IMR-90 (cell line): ENCODE measurements around the gene ELMOD3. TPM values are rescaled to one million over a fixed set of nuclear protein-coding genes. Genes with fewer than 3 reads are reported as not detected.
A peak's percentile ranks its signal among the peaks of the same experiment; 100 is the strongest.
"Not testable (repeated sequence)": the region's sequence is repeated elsewhere in the genome, so short reads cannot be mapped to it uniquely, and the experiment has no call there.

ENCODE experiments used
- ATAC-seq: fragments of 200-7000 bp; cut with Tn5 transposase; 2 replicates; pipeline ENCODE4 v1.9.1; 2020; ENCODE audit warnings: low read depth, mild to moderate bottlenecking, moderate library complexity
- BruUV-seq: library from RNA; stranded (reverse); fragments of 400-500 nt; replicated peaks from 2 replicates; lab custom pipeline; 2021; lab: Mats Ljungman, UMichigan
- CTCF ChIA-PET: fragments of 300-600 bp; formaldehyde crosslinking; extraction: SDS; loops from one replicate; lab custom pipeline; 2021; ENCODE audit warnings: antibody characterized with exemption; lab: Yijun Ruan, JAX
- POLR2A ChIA-PET: fragments of 300-600 bp; sonication (Branson Sonifier 250); formaldehyde crosslinking; loops from one replicate; lab custom pipeline; 2022; ENCODE audit warnings: antibody characterized with exemption; ENCODE audit not compliant: unreplicated experiment; lab: Charles Lee
- DNase-seq: peaks from one replicate; pipeline ENCODE4 v3.0.0; 2013
- H2AFZ ChIP-seq: replicated peaks from 2 replicates; pipeline ENCODE3; 2013; ENCODE audit warnings: low read length, mild to moderate bottlenecking; ENCODE audit not compliant: poor library complexity
- H2AK5ac ChIP-seq: 2 replicates; pipeline ENCODE4 v1.6.1; 2013; ENCODE audit warnings: low read depth, low read length, inconsistent platforms
- H2AK9ac ChIP-seq: replicated peaks from 2 replicates; pipeline ENCODE3; 2013; ENCODE audit warnings: mild to moderate bottlenecking, low read depth, low read length, moderate library complexity; ENCODE audit not compliant: poor library complexity
- H2BK120ac ChIP-seq: 2 replicates; pipeline ENCODE4 v1.6.1; 2013; ENCODE audit warnings: low read depth, low read length, inconsistent platforms
- H2BK15ac ChIP-seq: 3 replicates; pipeline ENCODE4 v1.6.1; 2013; ENCODE audit warnings: low read depth, low read length, inconsistent platforms
- H2BK20ac ChIP-seq: 2 replicates; pipeline ENCODE4 v1.6.1; 2013; ENCODE audit warnings: low read depth, mild to moderate bottlenecking, inconsistent platforms, low read length, moderate library complexity
- H2BK5ac ChIP-seq: 2 replicates; pipeline ENCODE4 v1.6.1; 2013; ENCODE audit warnings: mild to moderate bottlenecking, low read depth, low read length, inconsistent platforms; ENCODE audit not compliant: poor library complexity, severe bottlenecking
- H3K14ac ChIP-seq: replicated peaks from 2 replicates; pipeline ENCODE4 v1.6.1; 2013; ENCODE audit warnings: low read depth, low read length, inconsistent platforms
- H3K18ac ChIP-seq: 2 replicates; pipeline ENCODE4 v1.6.1; 2013; ENCODE audit warnings: low read depth, low read length, control low read depth
- H3K23ac ChIP-seq: 2 replicates; pipeline ENCODE4 v1.6.1; 2013; ENCODE audit warnings: low read depth, low read length, inconsistent platforms
- H3K27ac ChIP-seq: 2 replicates; pipeline ENCODE4 v1.5.1; 2013; ENCODE audit warnings: mild to moderate bottlenecking, control low read depth, low read length; ENCODE audit not compliant: insufficient read depth
- H3K27me3 ChIP-seq: 2 replicates; pipeline ENCODE4 v1.6.1; 2013; ENCODE audit warnings: low read length; ENCODE audit not compliant: control insufficient read depth, insufficient read depth
- H3K36me3 ChIP-seq: 2 replicates; pipeline ENCODE4 v1.6.1; 2013; ENCODE audit warnings: low read length, mixed read lengths; ENCODE audit not compliant: control insufficient read depth, insufficient read depth
- H3K4ac ChIP-seq: 2 replicates; pipeline ENCODE4 v1.6.1; 2013; ENCODE audit warnings: low read depth, low read length, inconsistent platforms
- H3K4me1 ChIP-seq: 2 replicates; pipeline ENCODE4 v1.6.1; 2013; ENCODE audit warnings: low read length, mixed read lengths; ENCODE audit not compliant: control insufficient read depth, insufficient read depth
- H3K4me2 ChIP-seq: 2 replicates; pipeline ENCODE4 v1.6.1; 2013; ENCODE audit warnings: low read depth, mild to moderate bottlenecking, control low read depth, low read length, moderate library complexity
- H3K4me3 ChIP-seq: 2 replicates; pipeline ENCODE4 v1.5.1; 2013; ENCODE audit warnings: low read depth, mild to moderate bottlenecking, control low read depth, low read length, moderate library complexity; ENCODE audit not compliant: insufficient read depth
- H3K56ac ChIP-seq: 2 replicates; pipeline ENCODE4 v1.6.1; 2013; ENCODE audit warnings: low read length, inconsistent platforms; ENCODE audit not compliant: insufficient read depth; ENCODE audit errors: extremely low read depth
- H3K79me1 ChIP-seq, 2 experiments: 2 replicates each; pipeline ENCODE4 v1.6.1; 2013; ENCODE audit warnings: low read length in 2 of 2, inconsistent platforms in 1 of 2, low read depth in 1 of 2
- H3K9ac ChIP-seq: 2 replicates; pipeline ENCODE4 v1.6.1; 2013; ENCODE audit warnings: low read depth, low read length, control low read depth
- H3K9me1 ChIP-seq: 2 replicates; pipeline ENCODE4 v1.6.1; 2013; ENCODE audit warnings: low read length, inconsistent platforms; ENCODE audit not compliant: insufficient read depth
- H3K9me3 ChIP-seq: 2 replicates; pipeline ENCODE4 v1.6.1; 2013; ENCODE audit warnings: low read length; ENCODE audit not compliant: control insufficient read depth, insufficient read depth
- H4K20me1 ChIP-seq: 2 replicates; pipeline ENCODE4 v1.6.1; 2013; ENCODE audit warnings: low read length, inconsistent platforms; ENCODE audit not compliant: insufficient read depth
- H4K5ac ChIP-seq: 2 replicates; pipeline ENCODE4 v1.6.1; 2013; ENCODE audit warnings: mild to moderate bottlenecking, low read depth, low read length, control low read depth
- H4K8ac ChIP-seq, 2 experiments: 2 replicates each; pipeline ENCODE4 v1.6.1; 2013; ENCODE audit warnings: low read depth in 2 of 2, low read length in 2 of 2, control low read depth in 1 of 2, inconsistent platforms in 1 of 2
- H4K91ac ChIP-seq: 2 replicates; pipeline ENCODE4 v1.6.1; 2013; ENCODE audit warnings: low read depth, low read length, inconsistent platforms; ENCODE audit not compliant: insufficient read depth
- CHD1 ChIP-seq: IDR thresholded peaks from 2 replicates; pipeline ENCODE4 v1.6.1; 2012; ENCODE audit warnings: low read depth, low read length, improper control_type of control experiment
- CTCF ChIP-seq: conservative IDR thresholded peaks from 2 replicates; pipeline ENCODE4 v1.5.1; 2012; ENCODE audit warnings: mild to moderate bottlenecking, low read depth, low read length, improper control_type of control experiment
- FOS ChIP-seq: fragments of 150-350 bp; IDR thresholded peaks from 2 replicates; pipeline ENCODE4 v1.6.1; 2016; ENCODE audit warnings: low read depth, low read length
- MXI1 ChIP-seq: IDR thresholded peaks from 2 replicates; pipeline ENCODE4 v1.6.1; 2012; ENCODE audit warnings: low read depth, mild to moderate bottlenecking, low read length, moderate library complexity, borderline replicate concordance
- RAD21 ChIP-seq: IDR thresholded peaks from 2 replicates; pipeline ENCODE4 v1.6.1; 2012; ENCODE audit warnings: low read length, improper control_type of control experiment
- RCOR1 ChIP-seq: IDR thresholded peaks from 2 replicates; pipeline ENCODE4 v1.6.1; 2012; ENCODE audit warnings: mild to moderate bottlenecking, low read length, improper control_type of control experiment; ENCODE audit not compliant: insufficient replicate concordance
- RFX5 ChIP-seq: IDR thresholded peaks from 2 replicates; pipeline ENCODE4 v1.8.0; 2012; ENCODE audit warnings: low read depth, mild to moderate bottlenecking, low read length, moderate library complexity
- SMC3 ChIP-seq: fragments of 150-350 bp; IDR thresholded peaks from 2 replicates; pipeline ENCODE4 v1.6.1; 2016; ENCODE audit warnings: low read depth, mild to moderate bottlenecking, antibody characterized with exemption, low read length, moderate library complexity
- WGBS, 2 experiments: methylation state at CpG; one replicate each; pipeline versions ENCODE4 v1.1.5 to v1.1.7; 2013; ENCODE audit warnings: missing lambda C conversion rate in 2 of 2; ENCODE audit not compliant: insufficient read length in 1 of 2; ENCODE audit errors: extremely low coverage in 2 of 2; 5-methylcytosine and 5-hydroxymethylcytosine counted together
- dilution Hi-C: fragments of 300-500 bp; cut with HindIII; formaldehyde crosslinking; loops from one replicate; pipeline ENCODE4 v1.14.3; 2018; ENCODE audit warnings: low sequenced_read_pairs; ENCODE audit not compliant: unreplicated experiment
- in situ Hi-C: fragments of 300-500 bp; cut with MboI; formaldehyde crosslinking; loops from 3 replicates; pipeline ENCODE4 v1.14.3; 2019; ENCODE audit warnings: low sequenced_read_pairs, inconsistent platforms, mixed read lengths
- intact Hi-C: fragments of 100-400 bp; cut with micrococcal nuclease; formaldehyde crosslinking; loops from 2 replicates; pipeline ENCODE4 v1.10.0; 2022
- polyA plus RNA-seq, 3 experiments: library from polyadenylated mRNA; depleted of rRNA; stranded (reverse); fragments of >200 nt; gene quantifications; 2 replicates each; pipeline ENCODE4 v1.2.3, GENCODE V29; 2012; ENCODE audit warnings: low replicate concordance in 1 of 3
- total RNA-seq: library from RNA; depleted of rRNA; stranded (reverse); fragments of >200 nt; gene quantifications from 2 replicates; pipeline ENCODE4 v1.2.3, GENCODE V29; 2012

Gene ELMOD3
- total and polyA plus RNA-seq, 2 of the 4 experiments (the other 2 are of a cell fraction): 13.1 to 20.7 TPM

DNA sequence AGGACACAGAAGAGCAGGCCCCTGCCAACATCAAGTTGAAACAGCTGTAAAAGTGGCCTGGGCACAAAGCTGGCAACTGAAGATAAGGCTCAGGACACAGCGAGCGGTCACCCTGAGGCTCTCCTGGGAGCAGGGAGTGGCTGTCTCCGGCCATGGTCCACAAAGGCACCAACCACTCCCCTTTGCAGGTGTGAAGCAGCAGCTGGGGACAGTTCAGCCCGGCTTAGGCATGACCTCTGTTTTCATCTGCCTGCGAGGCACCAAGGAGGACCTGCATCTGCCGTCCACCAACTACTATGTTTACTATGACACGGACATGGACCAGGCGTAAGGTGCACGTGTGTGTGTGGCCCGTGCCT, 39.7 kb upstream of the ELMOD3 start:
- Histone ChIP-seq H3K36me3 (peaks cover 33% of the 10 kb centered on the region), H2AFZ (no peak overlapping the region), H4K91ac (no peak overlapping the region), H3K56ac (no peak overlapping the region), H4K8ac (peak overlapping the region in 1 of 2 experiments; percentile 40; a peak in 1 of 4 replicates), H3K4me3 (no peak overlapping the region), H4K20me1 (peaks cover 33% of the 10 kb centered on the region), H3K27ac (no peak overlapping the region), H3K18ac (no peak overlapping the region), H3K4me2 (no peak overlapping the region), H3K9me1 (peaks cover 25% of the 10 kb centered on the region), H3K9ac (no peak overlapping the region), H3K4me1 (peaks cover 18% of the 10 kb centered on the region), H2AK5ac (no peak overlapping the region), H3K79me1 (peaks cover 22 to 64% of the 10 kb centered on the region in 2 experiments), H2BK5ac (no peak overlapping the region), H3K9me3 (no peaks in the 10 kb centered on the region), H4K5ac (no peak overlapping the region), H3K14ac (no peak overlapping the region), H2AK9ac (no peak overlapping the region), H2BK20ac (no peak overlapping the region), H3K23ac (peak overlapping the region; percentile 49; the same call in 1 of the 2 replicates), H2BK15ac (no peak overlapping the region), H2BK120ac (no peak overlapping the region; the same call in 1 of the 2 replicates), H3K27me3 (no peaks in the 10 kb centered on the region), H3K4ac (0 out of 2 replicates have a peak overlapping the region, but pooled peaks have one; percentile 23)
- TF ChIP-seq RCOR1: no peak
- TF ChIP-seq CHD1: no peak
- TF ChIP-seq SMC3: no peak
- no peak for TF ChIP-seq CTCF
- no peak for TF ChIP-seq MXI1
- TF ChIP-seq RAD21: no peak
- no peak for TF ChIP-seq FOS
- no peak for TF ChIP-seq RFX5
- dilution Hi-C loops (no loop called here), intact Hi-C loops (no loop called here), in situ Hi-C loops (no loop called here)
- no peak for DNase-seq
- BruUV-seq: no TSS peak
- ATAC-seq: no peak
- WGBS, 2 experiments: 86% methylated on average over 4 of the region's 10 CpGs; no CpG with 5 or more reads in 1 of the 2 experiments
- ChIA-PET CTCF (no interaction called here), POLR2A (no interaction called here)

DNA sequence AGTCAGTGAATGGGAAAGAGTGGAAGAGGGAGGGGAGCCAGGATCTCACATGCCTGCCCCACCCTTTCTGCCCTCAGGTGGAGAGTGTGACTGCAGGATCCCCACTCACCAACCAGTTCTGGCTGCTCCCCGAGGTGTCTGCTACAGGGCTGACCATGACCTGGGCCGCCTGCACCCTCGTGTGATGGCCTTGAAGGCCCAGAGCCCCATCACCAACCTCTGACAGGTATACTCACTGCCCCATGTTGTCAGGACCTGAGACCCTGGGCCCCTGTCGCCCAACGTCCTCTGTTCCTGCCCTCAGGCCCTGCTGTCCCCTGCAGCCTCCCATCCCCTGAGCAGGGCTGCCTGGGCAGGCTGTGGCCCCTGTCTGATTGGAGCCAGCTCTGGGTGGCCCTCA, 38.6 kb upstream of the ELMOD3 start:
- CTCF ChIA-PET, H4K91ac ChIP-seq, H2BK5ac ChIP-seq, POLR2A ChIA-PET, H3K56ac ChIP-seq, H3K4me3 ChIP-seq, H4K5ac ChIP-seq, H2AK5ac ChIP-seq, ATAC-seq, H3K4me2 ChIP-seq, H3K23ac ChIP-seq, H3K27me3 ChIP-seq, H2BK20ac ChIP-seq, DNase-seq, H2BK15ac ChIP-seq, in situ Hi-C loops, H2BK120ac ChIP-seq, H3K9ac ChIP-seq, H3K4ac ChIP-seq, H3K14ac ChIP-seq, H4K8ac ChIP-seq, BruUV-seq, H3K9me3 ChIP-seq, H3K18ac ChIP-seq, H2AFZ ChIP-seq, H3K27ac ChIP-seq, H2AK9ac ChIP-seq, dilution Hi-C loops: not testable (repeated sequence)
- WGBS, 2 experiments: no CpG with 5 or more reads among the region's 5 CpGs
- intact Hi-C loops: loop anchor here (2.0 kb wide), 1 partner anchor 27 kb away; no protein-coding TSS in a partner anchor
- peaks cover 40% of the 10 kb centered on the region for H3K36me3 ChIP-seq
- H3K4me1 ChIP-seq: peaks cover 13% of the 10 kb centered on the region
- H4K20me1 ChIP-seq: peaks cover 29% of the 10 kb centered on the region
- peaks cover 24% of the 10 kb centered on the region for H3K9me1 ChIP-seq
- H3K79me1 ChIP-seq: peaks cover 31 to 68% of the 10 kb centered on the region in 2 experiments
